NCI-H226 (cell line): ENCODE measurements around the gene DNMBP.
"Not testable (repeated sequence)": the region's sequence is repeated elsewhere in the genome, so short reads cannot be mapped to it uniquely, and the experiment has no call there.

Experiments used
- DNase-seq: peaks from one replicate; pipeline ENCODE4 v3.0.0-alpha.2; 2015

The DNMBP gene

DNA sequence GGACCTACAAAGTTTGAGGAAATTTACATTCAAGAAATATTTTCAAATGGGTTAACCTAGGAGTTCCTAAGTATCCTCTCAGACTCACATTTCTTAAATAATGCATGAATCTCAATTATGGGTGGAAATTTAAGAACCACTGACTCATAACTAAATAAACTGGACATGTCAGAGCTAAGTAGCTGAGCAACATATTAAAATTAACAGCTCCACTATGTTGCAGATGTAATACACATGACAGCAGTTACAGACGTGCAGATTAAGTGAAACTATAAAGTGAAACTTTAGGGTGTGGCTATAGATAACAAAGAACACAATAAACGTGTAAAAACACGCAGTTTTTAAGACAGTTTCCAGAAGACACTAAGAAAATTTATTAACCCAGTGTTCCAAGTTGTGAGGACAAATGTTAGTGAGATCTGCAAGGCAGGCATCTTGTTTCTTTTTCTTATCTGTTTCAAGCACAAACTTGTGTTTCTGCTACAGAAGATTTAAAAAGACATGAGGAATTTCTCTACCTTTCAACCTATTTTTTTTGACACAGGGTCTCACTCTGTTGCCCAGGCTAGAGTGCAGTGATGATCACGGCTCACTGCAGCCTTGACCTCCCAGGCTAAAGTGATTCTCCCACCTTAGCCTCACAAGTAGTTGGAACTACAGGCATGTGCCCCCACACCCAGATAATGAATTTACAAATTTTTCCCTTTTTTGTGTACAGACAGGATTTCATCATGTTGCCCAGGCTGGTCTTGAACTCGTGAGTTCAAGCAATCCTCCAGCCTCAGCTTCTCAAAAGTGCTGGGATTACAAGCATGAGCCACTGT lies 25.3 kb downstream of the DNMBP start:
- DNase-seq, result no peak

DNA sequence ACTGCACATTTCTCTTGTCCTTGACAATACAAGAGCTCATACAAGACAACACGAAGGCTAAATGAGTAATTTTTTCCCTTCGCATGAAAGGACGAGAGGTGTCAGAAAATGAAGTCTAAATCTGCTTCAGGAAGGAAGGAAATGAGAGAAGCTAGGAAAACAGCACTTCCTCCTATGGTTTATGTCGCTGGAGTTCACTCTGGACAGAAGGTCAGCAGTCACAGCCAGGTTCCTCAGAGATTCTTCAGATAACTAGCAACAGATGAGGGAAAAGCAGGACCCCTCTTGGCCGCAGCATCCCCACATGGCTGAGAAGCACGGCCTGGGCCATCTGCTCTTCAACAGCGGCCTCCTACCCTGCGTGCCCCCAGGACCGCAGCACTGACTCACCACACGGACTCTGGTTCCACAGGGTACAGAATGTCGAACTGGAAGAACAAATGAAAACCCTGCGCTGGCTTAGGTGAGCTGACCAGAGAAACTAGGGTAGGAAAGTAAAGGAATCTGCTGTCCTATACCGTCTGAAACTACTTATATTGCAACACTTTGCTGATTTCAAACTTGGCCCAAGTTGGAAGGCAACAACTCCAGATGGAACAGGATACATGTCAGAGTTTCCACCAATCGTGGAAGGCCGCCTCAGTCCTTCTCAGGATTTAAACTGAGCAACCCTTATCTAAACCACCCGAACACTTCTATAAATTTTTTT lies 26.3 kb downstream of the DNMBP start:
- peak; percentile 84 for DNase-seq

DNA sequence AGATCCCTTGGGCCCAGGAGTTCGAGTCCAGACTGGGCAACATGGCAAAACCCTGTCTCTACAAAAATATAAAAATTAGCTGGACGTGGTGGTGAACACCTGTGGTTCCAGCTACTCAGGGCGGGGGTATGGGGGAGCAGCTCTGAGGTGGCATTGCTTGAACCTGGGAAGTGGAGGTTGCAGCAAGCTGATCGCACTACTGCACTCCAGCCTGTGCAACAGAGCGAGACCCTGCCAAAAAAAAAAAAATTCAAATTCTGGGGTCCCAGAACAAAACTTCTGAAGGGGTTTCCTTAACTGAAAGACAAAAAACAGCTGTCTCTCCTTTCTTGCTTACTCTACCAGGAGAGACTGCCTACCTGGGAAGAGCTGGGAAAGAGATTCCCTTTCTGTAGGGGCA lies 27.0 kb downstream of the DNMBP start:
- DNase-seq, result no peak

DNA sequence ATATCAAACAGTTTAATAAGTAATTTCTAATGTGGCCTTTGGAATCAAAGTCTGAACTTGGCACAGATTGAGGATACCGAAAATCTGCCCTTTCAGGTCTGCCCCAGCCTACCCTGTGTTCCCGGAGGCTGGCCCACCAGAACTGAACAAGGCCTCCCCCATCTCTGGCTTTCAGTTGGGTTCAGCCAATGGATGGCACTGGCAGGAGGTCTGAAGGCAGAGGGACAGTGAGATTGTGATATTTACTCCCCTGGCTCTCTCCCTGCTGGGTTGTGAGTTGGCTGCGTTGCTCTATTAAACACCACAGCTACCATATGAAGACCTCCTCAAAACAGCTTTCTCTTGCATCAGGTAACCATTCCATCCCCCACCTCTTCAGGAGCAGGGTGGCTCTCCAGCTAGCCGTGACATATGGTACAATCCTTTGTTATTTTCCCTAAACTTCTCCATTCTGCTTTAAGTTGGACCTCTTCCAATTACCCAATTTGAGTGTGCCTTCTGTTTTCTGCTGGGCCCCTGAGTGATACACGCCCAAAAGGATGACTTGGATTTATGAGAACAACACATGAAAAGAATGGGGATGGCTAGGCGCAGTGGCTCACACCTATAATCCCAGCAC lies 28.1 kb downstream of the DNMBP start:
- DNase-seq, result no peak

DNA sequence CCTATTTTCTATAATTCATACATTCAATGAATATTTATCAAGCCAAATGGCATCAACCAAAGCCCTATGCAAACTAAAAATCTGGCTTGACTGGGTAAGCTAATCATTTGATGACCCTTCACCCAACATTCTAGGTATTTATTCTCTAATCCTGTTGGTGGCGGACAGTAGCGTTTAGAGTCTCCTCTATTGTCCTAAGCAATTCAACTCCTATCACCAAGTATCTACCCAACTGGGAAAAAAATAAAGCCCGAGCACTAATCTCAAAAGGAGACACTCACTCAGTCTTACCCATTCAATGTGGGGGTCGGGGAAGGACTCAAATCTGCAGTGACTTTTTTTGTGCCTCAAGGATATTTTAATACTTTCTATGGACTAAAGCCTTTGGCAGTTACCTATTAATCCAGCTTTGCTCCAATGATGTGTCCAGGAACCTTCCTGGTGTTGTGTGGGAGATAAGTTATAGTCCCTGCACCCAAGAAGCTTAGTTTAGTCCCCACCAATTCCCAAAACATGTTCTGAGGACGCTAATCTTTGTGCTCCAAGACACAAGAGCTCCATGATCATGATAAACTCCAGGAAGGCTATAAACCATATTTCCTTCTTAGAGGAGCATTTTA lies 30.6 kb downstream of the DNMBP start:
- no peak for DNase-seq

DNA sequence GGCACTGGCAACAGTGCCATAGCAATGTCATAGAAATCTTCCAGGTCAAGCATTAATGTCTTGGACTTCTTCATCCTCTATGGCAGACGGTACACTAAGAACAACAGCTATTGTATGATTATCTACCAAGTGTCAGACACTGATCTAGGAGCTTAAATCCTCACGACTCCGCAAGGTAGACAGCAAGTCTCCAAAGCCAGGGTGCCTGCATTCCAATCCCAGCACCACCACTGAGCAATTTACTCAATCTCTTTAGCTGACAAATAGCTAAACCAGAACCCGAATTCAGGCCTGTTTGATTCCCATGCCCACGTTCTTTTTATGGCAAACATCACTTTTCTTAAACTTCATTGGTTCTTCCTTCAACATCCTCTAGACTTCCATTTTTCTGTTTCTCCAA lies 31.8 kb downstream of the DNMBP start:
- DNase-seq, result peak; percentile 19

DNA sequence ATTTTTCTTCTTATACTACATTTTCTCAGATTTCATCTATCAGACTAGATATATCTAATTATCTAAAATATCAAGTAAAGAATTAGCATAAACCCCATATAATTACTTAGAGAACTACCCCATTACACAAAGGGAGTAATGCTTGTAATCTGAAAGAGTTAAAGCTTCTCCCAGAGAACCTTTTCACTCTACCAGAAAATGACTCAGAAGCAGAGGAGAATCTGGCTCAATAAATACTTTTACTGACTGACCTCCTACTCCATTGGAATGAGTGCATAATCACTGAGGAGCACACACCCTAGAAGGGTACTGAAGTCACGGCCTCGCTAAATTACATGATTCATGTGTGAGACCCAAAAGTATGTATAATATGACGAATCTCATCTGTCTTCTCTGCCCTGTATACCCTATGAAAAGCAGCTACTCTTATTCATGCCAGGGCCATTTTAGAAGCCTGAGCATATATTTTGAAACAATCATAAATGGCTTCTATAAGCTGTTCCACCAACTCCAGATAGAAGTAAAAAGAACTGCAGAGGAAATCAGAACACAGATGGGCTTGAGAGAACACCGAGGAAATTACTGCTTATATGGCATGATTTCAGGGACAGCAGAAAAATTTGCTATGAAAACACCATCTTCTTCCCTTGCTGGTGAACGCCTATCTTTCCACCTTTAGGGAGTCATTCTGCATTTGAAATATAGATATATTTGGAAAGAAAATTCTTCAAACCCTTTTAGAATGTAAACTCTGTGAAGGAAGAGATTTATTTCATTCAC lies 32.7 kb downstream of the DNMBP start:
- DNase-seq, result peak; percentile 99

DNA sequence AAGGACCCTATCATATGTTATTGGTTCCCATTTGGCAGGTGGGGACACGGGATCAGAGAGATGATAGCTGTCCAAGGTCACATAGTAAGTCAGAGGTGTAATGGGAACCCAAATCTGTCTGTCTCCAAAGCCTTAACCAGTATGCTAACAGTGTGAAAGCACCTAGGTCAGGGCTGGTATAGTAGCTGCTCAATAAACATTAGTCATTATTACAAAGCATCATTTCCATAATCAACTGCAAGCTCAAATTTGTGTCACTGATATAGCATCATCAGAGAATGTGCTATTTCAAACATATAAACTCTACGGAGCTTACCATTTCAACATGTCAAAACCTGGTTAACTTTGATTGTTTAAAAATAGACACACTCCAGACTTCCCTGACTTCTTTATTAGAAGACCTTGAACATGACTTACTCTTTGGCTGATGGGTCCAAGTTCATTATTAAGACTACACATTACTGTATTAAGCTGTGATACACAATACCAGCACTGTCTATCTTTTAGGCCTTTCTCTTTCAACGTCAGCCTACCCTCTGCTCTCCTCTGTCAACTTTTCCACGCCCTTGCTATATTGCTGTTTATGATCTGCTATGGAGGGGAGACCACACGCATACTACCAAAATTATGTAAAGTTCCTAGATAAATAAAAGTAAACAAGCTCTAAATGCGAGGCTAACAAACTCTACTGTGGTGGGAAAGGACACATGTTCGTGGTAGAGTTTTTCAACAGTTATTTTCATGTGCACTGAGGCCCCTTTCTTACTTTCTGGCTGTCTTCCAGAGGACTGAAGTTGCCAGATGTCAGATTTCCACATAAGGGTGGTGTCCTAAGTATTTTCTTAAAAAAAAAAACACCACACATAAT lies 33.6 kb downstream of the DNMBP start:
- peak; percentile 46 for DNase-seq

DNA sequence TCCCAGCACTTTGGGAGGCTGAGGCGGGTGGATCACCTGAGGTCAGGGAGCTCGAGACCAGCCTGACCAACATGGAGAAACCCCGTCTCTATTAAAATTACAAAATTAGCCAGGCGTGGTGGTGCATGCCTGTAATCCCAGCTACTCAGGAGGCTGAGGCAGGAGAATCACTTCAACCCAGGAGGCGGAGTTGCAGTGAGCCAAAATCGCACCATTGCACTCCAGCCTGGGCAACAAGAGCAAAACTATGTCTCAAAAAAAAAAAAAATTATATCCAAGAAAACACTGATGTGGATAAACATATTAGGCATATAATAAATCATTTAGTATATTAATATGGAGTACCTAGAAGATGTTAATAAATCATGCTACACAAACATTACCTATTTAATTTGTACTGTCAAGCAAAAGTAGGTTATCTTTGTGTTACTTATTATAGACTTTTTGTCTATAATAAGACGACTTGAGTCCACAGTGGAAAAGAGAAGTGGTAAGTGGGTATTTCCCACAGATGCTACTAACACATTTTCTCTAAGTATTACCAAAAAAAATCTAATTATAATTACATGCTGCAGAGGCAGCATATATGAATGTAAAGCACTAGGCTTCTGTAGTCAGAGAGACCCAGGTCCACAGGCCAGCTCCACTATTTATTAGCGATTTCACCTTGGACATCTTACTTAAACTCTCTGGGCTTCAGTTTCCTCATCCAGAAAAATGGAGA lies 34.5 kb downstream of the DNMBP start:
- no peak for DNase-seq

DNA sequence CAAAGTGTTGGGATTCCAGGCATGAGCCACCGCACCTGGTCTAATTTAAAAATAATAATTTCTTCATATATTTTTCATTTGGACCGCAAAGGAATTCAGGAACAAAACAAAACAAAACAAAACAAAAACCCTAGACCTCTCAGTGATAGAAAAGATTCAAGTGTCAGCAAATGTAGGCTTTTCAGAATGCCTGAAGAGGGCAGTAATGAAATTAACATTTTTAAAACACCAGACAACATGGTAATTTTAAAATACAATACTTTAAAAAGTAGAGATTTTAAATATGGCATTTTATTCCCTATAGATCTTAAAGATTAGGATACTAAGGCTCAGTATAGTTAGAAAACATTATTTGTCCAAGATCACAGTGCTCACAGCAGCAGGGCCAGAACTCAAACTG lies 36.6 kb downstream of the DNMBP start:
- DNase-seq, result no peak

DNA sequence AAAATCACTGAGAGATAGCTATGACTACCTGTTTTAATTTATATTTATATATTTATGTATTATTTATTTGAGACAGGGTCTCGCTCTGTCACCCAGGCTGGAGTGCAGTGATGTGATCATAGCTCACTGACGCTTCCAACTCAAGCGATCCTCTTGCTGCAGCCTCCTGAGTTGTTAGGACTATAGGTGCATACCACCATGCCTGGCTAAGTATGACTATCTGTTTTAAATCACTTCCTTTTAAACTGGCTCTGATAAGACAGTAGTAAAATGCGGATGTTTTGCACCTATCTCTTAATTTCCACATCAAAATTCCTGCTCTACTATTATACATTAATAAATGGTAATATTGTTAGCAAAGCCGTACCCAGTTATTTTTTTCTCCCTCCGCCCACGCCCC lies 41.8 kb downstream of the DNMBP start:
- DNase-seq, result no peak

DNA sequence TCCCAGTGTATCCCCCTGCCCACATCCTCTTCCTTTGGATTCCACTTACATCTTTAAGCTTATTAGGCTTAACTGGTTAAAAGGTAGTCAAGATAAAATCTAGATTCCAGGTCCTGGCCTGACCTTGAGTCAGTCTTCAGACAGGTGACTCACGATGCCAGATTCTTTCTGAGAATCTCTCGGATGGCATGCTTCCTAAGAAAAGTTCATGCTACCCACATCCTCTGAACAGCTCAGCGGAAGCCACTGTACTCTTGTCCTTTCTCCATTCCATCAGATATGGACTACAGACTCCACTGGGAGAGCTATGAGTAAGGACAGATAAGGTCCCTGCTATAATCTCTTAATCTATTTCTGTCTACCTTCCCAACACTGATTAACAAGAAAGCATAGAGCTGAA lies 43.4 kb downstream of the DNMBP start:
- DNase-seq, result peak; percentile 97

DNA sequence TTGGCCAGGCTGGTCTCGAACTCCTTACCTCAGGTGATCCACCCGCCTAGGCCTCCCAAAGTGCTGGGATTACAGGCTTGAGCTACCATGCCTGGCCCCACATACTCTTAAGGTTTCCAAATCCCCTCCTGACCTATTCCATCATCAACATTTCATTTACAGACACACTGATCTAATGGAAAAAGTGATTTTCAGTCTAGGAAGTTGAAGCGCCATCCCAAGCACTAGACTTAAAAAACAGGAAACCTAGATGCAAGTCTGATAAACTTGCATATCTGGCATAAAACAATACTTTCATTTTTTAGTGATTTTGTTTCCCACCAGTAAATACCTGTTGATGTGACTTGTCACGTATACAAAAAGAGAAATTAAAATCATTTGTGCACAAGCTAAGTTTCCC lies 44.0 kb downstream of the DNMBP start:
- DNase-seq, result no peak

DNA sequence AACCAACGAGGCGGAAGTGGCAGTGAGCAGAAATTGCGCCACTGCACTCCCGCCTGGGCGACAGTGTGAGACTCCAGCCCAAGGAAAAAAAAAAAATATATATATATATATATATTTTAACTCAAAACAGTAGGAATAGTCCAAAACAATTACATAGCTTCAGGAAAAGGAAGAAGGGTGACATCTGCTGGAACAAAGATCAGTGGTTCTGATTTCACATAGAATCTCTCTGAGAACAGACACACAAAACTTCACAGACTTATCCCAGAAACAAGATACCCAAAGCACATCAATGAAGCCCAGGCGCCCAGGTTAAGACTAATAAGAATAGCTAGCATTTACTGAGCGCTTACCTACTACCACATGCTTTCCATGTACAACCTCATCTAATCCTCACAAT lies 45.0 kb downstream of the DNMBP start:
- DNase-seq, result no peak

DNA sequence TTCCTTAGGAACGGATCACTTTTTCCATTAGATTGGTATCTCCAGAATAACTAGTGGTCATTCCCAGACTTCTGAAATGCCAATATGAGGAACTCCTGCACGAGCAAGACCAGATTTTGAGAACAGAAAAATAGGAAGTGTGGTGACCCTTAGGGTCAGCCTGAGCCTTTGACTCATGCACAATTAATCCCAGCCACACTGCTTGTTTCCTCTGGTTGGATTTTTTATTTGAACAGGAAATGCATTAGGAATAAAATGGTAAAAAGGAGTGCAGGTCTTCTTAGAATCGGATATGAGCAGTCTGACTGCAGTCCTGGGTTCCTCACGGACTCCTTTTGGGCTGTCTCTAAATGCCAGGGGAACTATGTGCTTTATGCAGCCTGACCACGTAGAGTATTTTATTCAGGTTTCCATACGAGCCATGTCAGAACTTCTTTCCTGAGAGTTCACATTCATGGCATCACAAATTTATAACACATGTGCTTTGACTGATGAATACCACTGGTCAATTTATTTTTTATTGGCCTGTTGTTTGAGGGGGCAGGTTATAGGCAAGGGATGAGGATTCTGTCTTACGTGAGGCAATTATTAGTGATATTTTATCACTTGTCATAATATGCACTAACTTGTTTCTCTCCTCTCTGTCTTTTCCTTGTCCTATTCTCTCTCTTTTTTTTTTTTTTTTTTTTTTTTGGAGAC lies 46.1 kb downstream of the DNMBP start:
- not testable (repeated sequence) for DNase-seq

DNA sequence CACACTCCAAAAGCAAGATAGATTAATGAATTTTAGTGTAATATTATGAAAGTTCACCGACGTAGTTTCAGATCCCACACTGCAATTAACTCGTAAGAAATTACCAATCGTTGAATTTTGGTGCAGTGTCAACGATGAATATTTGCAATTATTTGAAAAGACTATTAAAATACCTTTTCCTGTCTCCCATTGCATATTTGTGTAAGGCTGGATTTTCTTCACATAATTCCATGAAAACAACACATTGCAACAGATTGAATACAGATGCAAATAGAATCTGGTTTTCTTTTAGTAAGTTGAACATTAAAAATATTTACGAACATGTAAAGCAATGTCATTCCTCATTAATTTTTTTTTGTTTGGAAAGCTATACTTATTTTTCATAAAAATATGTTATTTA lies 50.9 kb downstream of the DNMBP start:
- DNase-seq, result no peak

DNA sequence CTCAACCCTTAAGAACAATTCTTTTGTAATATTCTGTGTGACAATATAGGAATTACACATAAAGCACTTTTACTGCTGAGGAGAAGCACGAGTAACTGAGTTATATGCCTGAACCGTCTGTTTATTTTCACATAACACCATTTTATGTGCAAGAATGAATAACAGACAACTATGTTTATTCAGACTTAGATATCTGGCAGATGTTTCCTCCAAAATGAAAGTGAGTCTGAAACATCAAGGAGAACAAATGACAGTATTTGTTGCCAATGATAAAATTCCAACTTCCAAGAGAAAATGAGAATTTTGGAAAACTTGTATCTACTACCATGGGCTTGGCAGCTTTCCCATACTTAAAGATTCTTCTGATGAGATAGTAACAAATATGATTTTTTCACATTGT lies 51.4 kb downstream of the DNMBP start:
- DNase-seq, result no peak

DNA sequence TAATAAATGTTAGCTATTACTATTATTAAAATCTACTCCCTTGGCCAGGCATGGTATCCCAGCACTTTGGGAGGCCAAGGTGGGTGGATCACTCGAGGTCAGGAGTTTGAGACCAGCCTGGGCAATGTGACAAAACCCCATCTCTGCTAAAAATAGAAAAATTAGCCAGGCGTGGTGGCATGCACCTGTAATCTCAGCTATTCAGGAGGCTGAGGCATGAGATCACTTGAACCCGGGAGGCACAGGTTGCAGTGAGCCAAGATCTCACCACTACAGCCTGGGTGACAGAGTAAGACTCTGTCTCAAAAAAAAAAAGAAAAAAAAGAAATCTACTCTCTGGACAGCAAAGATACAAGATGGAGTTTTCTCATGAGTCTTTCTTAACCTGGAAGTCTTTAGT lies 56.2 kb downstream of the DNMBP start:
- DNase-seq, result not testable (repeated sequence)

DNA sequence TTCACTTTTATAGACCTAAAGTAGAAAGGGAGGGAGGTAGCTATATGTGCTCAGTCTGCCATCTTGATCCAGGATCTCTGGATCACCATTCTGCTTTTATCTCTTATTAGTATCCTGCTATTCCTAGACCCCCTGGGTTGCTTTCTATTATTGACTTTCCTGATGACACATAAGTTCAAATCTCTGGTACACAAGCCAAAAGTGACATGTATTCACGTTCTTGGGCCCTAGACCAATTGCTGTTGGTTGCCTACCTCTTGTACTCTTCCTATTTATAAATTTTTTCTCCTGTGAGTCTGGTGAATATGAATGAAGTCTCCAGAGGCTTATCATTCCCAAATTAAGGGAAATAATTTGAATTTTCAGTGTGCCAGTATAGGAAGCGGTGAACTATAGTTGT lies 56.9 kb downstream of the DNMBP start:
- DNase-seq, result no peak

DNA sequence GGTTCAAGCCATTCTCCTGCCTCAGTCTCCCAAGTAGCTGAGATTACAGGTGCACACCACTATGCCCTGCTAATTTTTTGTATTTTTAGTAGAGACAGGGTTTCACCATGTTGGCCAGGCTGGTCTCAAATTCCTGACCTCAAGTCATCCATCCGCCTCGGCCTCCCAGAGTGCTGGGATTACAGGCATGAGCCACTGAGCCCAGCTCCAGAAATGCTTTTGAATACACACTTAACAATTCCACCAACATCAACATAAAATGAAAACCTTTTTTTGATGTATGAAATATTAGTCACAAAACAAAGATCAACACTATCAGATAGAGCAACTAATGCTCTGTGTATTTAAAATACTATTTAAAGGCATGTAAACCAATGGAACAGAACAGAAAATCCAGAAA lies 63.7 kb downstream of the DNMBP start:
- not testable (repeated sequence) for DNase-seq
